Loucy (cell line): ENCODE results near the gene ADAMTS2.

ENCODE experiments used
- H2AFZ ChIP-seq: fragments of 200-600 bp; sonication (generic); 2 replicates; pipeline ENCODE4 v1.6.0; 2016; ENCODE audit warnings: antibody characterized with exemption, mild to moderate bottlenecking, low read length, moderate library complexity
- H3F3A ChIP-seq: fragments of 200-600 bp; 2 replicates; pipeline ENCODE4 v1.6.0; 2016; ENCODE audit warnings: antibody characterized with exemption, low read depth, mild to moderate bottlenecking
- H3K27me3 ChIP-seq: fragments of 200-600 bp; sonication (generic); 2 replicates; pipeline ENCODE4 v1.6.1; 2014; ENCODE audit warnings: low read length, mild to moderate bottlenecking; ENCODE audit not compliant: insufficient read depth, poor library complexity, severe bottlenecking
- H3K36me3 ChIP-seq: fragments of 200-600 bp; sonication (generic); 2 replicates; pipeline ENCODE4 v1.6.1; 2016; ENCODE audit warnings: low read length; ENCODE audit not compliant: insufficient read depth
- H3K4me1 ChIP-seq: fragments of 200-600 bp; sonication (generic); 2 replicates; pipeline ENCODE4 v1.5.1; 2014; ENCODE audit warnings: low read length, mild to moderate bottlenecking; ENCODE audit not compliant: insufficient read depth, poor library complexity, severe bottlenecking
- H3K4me2 ChIP-seq: fragments of 200-600 bp; sonication (generic); 2 replicates; pipeline ENCODE4 v1.6.0; 2014; ENCODE audit warnings: antibody characterized with exemption, low read length, low read depth, mild to moderate bottlenecking; ENCODE audit not compliant: poor library complexity, severe bottlenecking
- H3K4me3 ChIP-seq: fragments of 200-600 bp; sonication (generic); 2 replicates; pipeline ENCODE4 v1.5.1; 2014; ENCODE audit warnings: low read length, mild to moderate bottlenecking, mixed read lengths; ENCODE audit not compliant: poor library complexity, severe bottlenecking
- H3K79me2 ChIP-seq: fragments of 200-600 bp; sonication (generic); 2 replicates; pipeline ENCODE4 v1.6.1; 2014; ENCODE audit warnings: low read length; ENCODE audit not compliant: insufficient read depth
- H3K9ac ChIP-seq: fragments of 200-600 bp; sonication (generic); 2 replicates; pipeline ENCODE4 v1.6.0; 2014; ENCODE audit warnings: mild to moderate bottlenecking, low read depth, low read length, moderate library complexity; ENCODE audit not compliant: poor library complexity, severe bottlenecking
- H3K9me2 ChIP-seq: fragments of 200-600 bp; sonication (generic); replicated peaks from 2 replicates; pipeline ENCODE4 v1.6.1; 2016; ENCODE audit warnings: low read depth, low read length, mixed read lengths
- H3K9me3 ChIP-seq: fragments of 200-600 bp; sonication (generic); 2 replicates; pipeline ENCODE4 v1.6.1; 2014; ENCODE audit warnings: mild to moderate bottlenecking, antibody characterized with exemption, low read length, low read depth; ENCODE audit not compliant: insufficient read depth
- H4K20me1 ChIP-seq: fragments of 200-600 bp; sonication (generic); 2 replicates; pipeline ENCODE4 v1.6.0; 2014; ENCODE audit warnings: antibody characterized with exemption, low read length, mild to moderate bottlenecking; ENCODE audit not compliant: insufficient read depth, poor library complexity, severe bottlenecking
- CTCF ChIP-seq: fragments of 200-600 bp; sonication (generic); conservative IDR thresholded peaks from 2 replicates; pipeline ENCODE4 v1.5.1; 2014; ENCODE audit warnings: mild to moderate bottlenecking, antibody characterized with exemption, low read length
- EZH2phosphoT487 ChIP-seq: fragments of 200-600 bp; IDR thresholded peaks from 2 replicates; pipeline ENCODE4 v1.6.1; 2018; ENCODE audit warnings: antibody characterized with exemption, mild to moderate bottlenecking, moderate library complexity, borderline replicate concordance

Gene ADAMTS2

GRCh38 chr5:179158556-179158955 lies 186.7 kb downstream of the ADAMTS2 start:
- no peak overlapping the region for H3K4me2 ChIP-seq
- no peaks in the 10 kb centered on the region for H3K4me1 ChIP-seq

GRCh38 chr5:179154991-179155955 lies 190.0 kb downstream of the ADAMTS2 start:
- TF ChIP-seq EZH2phosphoT487 (no peak), CTCF (no peak)
- no peak overlapping the region for H3K4me2 ChIP-seq
- H3K9me3 ChIP-seq: no peaks in the 10 kb centered on the region
- H3K27me3 ChIP-seq: no peaks in the 10 kb centered on the region
- no peaks in the 10 kb centered on the region for H3K79me2 ChIP-seq
- H3K9me2 ChIP-seq: no peaks in the 10 kb centered on the region
- no peaks in the 10 kb centered on the region for H3F3A ChIP-seq
- H4K20me1 ChIP-seq: no peaks in the 10 kb centered on the region
- no peak overlapping the region for H3K9ac ChIP-seq
- no peak overlapping the region for H2AFZ ChIP-seq
- H3K4me3 ChIP-seq: no peak overlapping the region
- no peaks in the 10 kb centered on the region for H3K36me3 ChIP-seq
- no peaks in the 10 kb centered on the region for H3K4me1 ChIP-seq

More at GRCh38 chr5:179158556-179158955, 186.7 kb downstream of the ADAMTS2 start:
- Histone ChIP-seq H3K36me3 (no peaks in the 10 kb centered on the region), H3F3A (no peaks in the 10 kb centered on the region), H4K20me1 (no peaks in the 10 kb centered on the region), H2AFZ (no peak overlapping the region), H3K27me3 (no peaks in the 10 kb centered on the region), H3K9me3 (no peaks in the 10 kb centered on the region), H3K4me3 (no peak overlapping the region), H3K9ac (no peak overlapping the region), H3K9me2 (no peaks in the 10 kb centered on the region), H3K79me2 (no peaks in the 10 kb centered on the region)
- TF ChIP-seq EZH2phosphoT487 (no peak), CTCF (no peak)

- Histone ChIP-seq H3K4me3 (no peak overlapping the region), H2AFZ (no peak overlapping the region), H3F3A (no peaks in the 10 kb centered on the region), H3K9me2 (no peaks in the 10 kb centered on the region), H3K27me3 (no peaks in the 10 kb centered on the region), H3K4me2 (no peak overlapping the region), H3K36me3 (no peaks in the 10 kb centered on the region), H3K79me2 (no peaks in the 10 kb centered on the region), H3K9ac (no peak overlapping the region), H4K20me1 (no peaks in the 10 kb centered on the region), H3K4me1 (no peaks in the 10 kb centered on the region), H3K9me3 (no peaks in the 10 kb centered on the region)
- TF ChIP-seq CTCF (no peak), EZH2phosphoT487 (no peak)
Observed at GRCh38 chr5:179154346-179154990, 190.8 kb downstream of the ADAMTS2 start.
